HG02588 (cell line): ENCODE measurements around the gene ADRA1B.

Source experiments
- ATAC-seq: cut with Tn5 transposase; IDR thresholded peaks from one replicate; pipeline ENCODE4 v1.9.1; 2021; ENCODE audit warnings: mild to moderate bottlenecking, moderate library complexity; ENCODE audit not compliant: unreplicated experiment

The ADRA1B gene

GRCh38 chr5:159915904-159916840, at the start of gene ADRA1B:
Gene ADRA1B (plus strand): TSS chr5:159916482. CDS start chr5:159916906, 424 bp downstream.
- no peak for ATAC-seq

GRCh38 chr5:159873680-159874079, 42.6 kb upstream of the ADRA1B start:
- ATAC-seq, result no peak

- ATAC-seq, result no peak
These were observed 42.0 kb upstream of the ADRA1B start for GRCh38 chr5:159874263-159874662.

- ATAC-seq, result no peak
These were observed 39.3 kb upstream of the ADRA1B start for GRCh38 chr5:159877016-159877415.

- no peak for ATAC-seq
These were observed 38.3 kb upstream of the ADRA1B start for GRCh38 chr5:159877894-159878448.

GRCh38 chr5:159878988-159879471, 37.3 kb upstream of the ADRA1B start:
- no peak for ATAC-seq

GRCh38 chr5:159880676-159881075, 35.6 kb upstream of the ADRA1B start:
- ATAC-seq, result no peak

GRCh38 chr5:159881967-159882366, 34.3 kb upstream of the ADRA1B start:
- no peak for ATAC-seq

GRCh38 chr5:159883522-159883950, 32.7 kb upstream of the ADRA1B start:
- ATAC-seq, result no peak

GRCh38 chr5:159884917-159885620, 31.2 kb upstream of the ADRA1B start:
- ATAC-seq, result no peak

GRCh38 chr5:159886296-159886695, 30.0 kb upstream of the ADRA1B start:
- no peak for ATAC-seq

- ATAC-seq, result no peak
These were observed 29.2 kb upstream of the ADRA1B start for GRCh38 chr5:159887050-159887449.

- ATAC-seq, result no peak
These were observed 27.4 kb upstream of the ADRA1B start for GRCh38 chr5:159888860-159889259.

GRCh38 chr5:159890141-159890540, 26.1 kb upstream of the ADRA1B start:
- ATAC-seq, result no peak

- ATAC-seq, result no peak
These were observed 24.9 kb upstream of the ADRA1B start for GRCh38 chr5:159891371-159891770.

GRCh38 chr5:159893040-159893695, 23.1 kb upstream of the ADRA1B start:
- no peak for ATAC-seq

GRCh38 chr5:159894149-159894720, 22.0 kb upstream of the ADRA1B start:
- no peak for ATAC-seq

- ATAC-seq, result no peak
These were observed 18.4 kb upstream of the ADRA1B start for GRCh38 chr5:159897786-159898393.

GRCh38 chr5:159899067-159900049, 16.9 kb upstream of the ADRA1B start:
- ATAC-seq, result no peak
